Neural progenitor cell (in vitro differentiated cells): ENCODE measurements around the gene UBE2L3.

ENCODE experiments used
- CTCF ChIP-seq: fragments of 200-600 bp; sonication (generic); IDR thresholded peaks from 2 replicates; pipeline ENCODE4 v1.5.1; 2017; ENCODE audit warnings: antibody characterized with exemption, mild to moderate bottlenecking
- EZH2 ChIP-seq: fragments of 200-600 bp; sonication (generic); IDR thresholded peaks from 2 replicates; pipeline ENCODE4 v1.6.1; 2017; ENCODE audit warnings: antibody characterized with exemption, mild to moderate bottlenecking, moderate library complexity
- EZH2phosphoT487 ChIP-seq: fragments of 200-600 bp; sonication (generic); IDR thresholded peaks from 2 replicates; pipeline ENCODE4 v1.6.1; 2017; ENCODE audit warnings: antibody characterized with exemption

- TF ChIP-seq CTCF (no peak), EZH2phosphoT487 (no peak), EZH2 (no peak)
Measured at GRCh38 chr22:21652010-21652546, 84.6 kb downstream of the UBE2L3 start.
